Uterus (tissue), 2 donors: ENCODE results near the gene GOLGA6A.
A peak's percentile ranks its signal among the peaks of the same experiment; 100 is the strongest.

ENCODE experiments used
- POLR2A ChIP-seq, 2 donors: fragments of 450-650 bp; IDR thresholded peaks; one replicate each; pipeline ENCODE4 v1.6.1; 2016; ENCODE audit warnings: antibody characterized with exemption in 2 of 2, mild to moderate bottlenecking in 1 of 2, moderate library complexity in 1 of 2
- TF ChIP-seq, protein P1 (sequence below), 4 experiments: fragments of 200-600 bp in 2 of 4; fragments of 450-650 bp in 2 of 4; sonication (generic) in 2 of 4; IDR thresholded peaks; one replicate each; pipeline ENCODE4 v1.5.1; 2016 to 2019; ENCODE audit warnings: antibody characterized with exemption in 4 of 4, mild to moderate bottlenecking in 2 of 4, moderate library complexity in 1 of 4

DNA sequence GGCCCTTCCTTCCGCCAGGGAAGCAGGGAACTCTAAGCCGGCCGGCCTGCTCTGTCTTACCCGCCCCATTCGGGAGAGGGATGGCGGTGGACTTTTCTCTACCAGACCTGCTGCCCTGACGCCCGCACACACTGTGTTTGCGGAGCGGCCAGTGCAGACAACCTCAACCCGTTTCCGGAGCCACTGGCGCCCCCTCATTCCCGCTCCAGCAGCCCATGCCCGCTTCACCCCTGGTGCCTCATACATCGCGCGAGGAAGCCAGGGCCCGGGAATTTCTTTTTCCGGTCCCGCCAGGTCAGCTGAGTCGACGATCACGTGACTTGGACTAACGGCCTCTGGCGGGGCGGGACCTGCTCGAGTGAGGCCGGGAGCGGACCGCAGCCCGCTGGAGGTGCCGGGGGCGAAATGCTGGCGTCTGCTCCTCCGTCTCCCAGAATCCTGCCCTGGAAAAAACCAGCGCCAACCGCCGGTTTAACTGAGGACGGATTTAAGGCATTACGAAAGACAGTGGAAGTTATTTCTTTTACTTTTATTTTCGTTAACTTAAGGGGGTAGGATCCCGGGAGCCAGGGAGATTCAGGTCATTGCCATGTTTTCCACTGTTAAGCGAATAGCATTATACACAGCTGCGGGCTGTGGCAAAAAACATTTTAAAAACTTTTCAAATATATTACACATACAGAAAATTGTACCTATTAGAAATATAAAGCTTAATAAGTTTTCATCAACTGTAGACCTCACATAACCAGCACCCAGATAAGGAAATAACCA, 17.8 kb upstream of the GOLGA6A start:
- TF ChIP-seq, protein P1, sequence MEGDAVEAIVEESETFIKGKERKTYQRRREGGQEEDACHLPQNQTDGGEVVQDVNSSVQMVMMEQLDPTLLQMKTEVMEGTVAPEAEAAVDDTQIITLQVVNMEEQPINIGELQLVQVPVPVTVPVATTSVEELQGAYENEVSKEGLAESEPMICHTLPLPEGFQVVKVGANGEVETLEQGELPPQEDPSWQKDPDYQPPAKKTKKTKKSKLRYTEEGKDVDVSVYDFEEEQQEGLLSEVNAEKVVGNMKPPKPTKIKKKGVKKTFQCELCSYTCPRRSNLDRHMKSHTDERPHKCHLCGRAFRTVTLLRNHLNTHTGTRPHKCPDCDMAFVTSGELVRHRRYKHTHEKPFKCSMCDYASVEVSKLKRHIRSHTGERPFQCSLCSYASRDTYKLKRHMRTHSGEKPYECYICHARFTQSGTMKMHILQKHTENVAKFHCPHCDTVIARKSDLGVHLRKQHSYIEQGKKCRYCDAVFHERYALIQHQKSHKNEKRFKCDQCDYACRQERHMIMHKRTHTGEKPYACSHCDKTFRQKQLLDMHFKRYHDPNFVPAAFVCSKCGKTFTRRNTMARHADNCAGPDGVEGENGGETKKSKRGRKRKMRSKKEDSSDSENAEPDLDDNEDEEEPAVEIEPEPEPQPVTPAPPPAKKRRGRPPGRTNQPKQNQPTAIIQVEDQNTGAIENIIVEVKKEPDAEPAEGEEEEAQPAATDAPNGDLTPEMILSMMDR (IDR thresholded peaks at IDR 0.05): peak in 2 of 4 experiments; percentile 9 to 29
- TF ChIP-seq POLR2A (IDR thresholded peaks at IDR 0.05): peak in 1 of 2 donors; percentile 15
